CD8-positive, alpha-beta memory T cell (primary cell): ENCODE data around the gene RAB40B. TPM values are rescaled to one million over a fixed set of nuclear protein-coding genes. Genes with fewer than 3 reads are reported as not detected.

ENCODE experiments used
- CTCF ChIA-PET: fragments of 350-600 bp; sonication (Branson Sonifier 250); formaldehyde crosslinking; loops from one replicate; lab custom pipeline; 2021; ENCODE audit warnings: antibody characterized with exemption; lab: Charles Lee
- POLR2A ChIA-PET: fragments of 350-600 bp; sonication (Branson Sonifier 250); formaldehyde crosslinking; loops from one replicate; lab custom pipeline; 2021; ENCODE audit warnings: antibody characterized with exemption; lab: Charles Lee
- DNase-seq, 5 donors: peaks; one replicate each; pipeline versions ENCODE4 v3.0.0 to v3.0.0-alpha.2; 2020 to 2022; ENCODE audit warnings: mixed read lengths in 1 of 5
- H3K27ac ChIP-seq: one replicate; pipeline ENCODE4 v1.7.0; 2013; ENCODE audit warnings: low read depth, mild to moderate bottlenecking, low read length, moderate library complexity
- H3K27me3 ChIP-seq: 2 replicates; pipeline ENCODE4 v1.7.0; 2013; ENCODE audit warnings: low read length, mild to moderate bottlenecking; ENCODE audit not compliant: insufficient read depth, poor library complexity, severe bottlenecking
- H3K36me3 ChIP-seq: 2 replicates; pipeline ENCODE4 v1.7.0; 2013; ENCODE audit warnings: mild to moderate bottlenecking, low read length, moderate library complexity; ENCODE audit not compliant: insufficient read depth
- H3K4me1 ChIP-seq: 2 replicates; pipeline ENCODE4 v1.7.0; 2013; ENCODE audit warnings: mild to moderate bottlenecking, low read length, moderate library complexity; ENCODE audit not compliant: insufficient read depth
- H3K4me3 ChIP-seq: 2 replicates; pipeline ENCODE4 v1.7.0; 2013; ENCODE audit warnings: mild to moderate bottlenecking, low read length
- H3K9me3 ChIP-seq: 2 replicates; pipeline ENCODE4 v1.7.0; 2013; ENCODE audit warnings: mild to moderate bottlenecking, low read length
- H3K27ac Mint-ChIP-seq, 8 donors: one replicate each; pipeline ENCODE4 v1.8.0; 2020 to 2021; ENCODE audit warnings: mixed read lengths in 8 of 8, mild to moderate bottlenecking in 6 of 8, inconsistent platforms in 3 of 8, moderate library complexity in 3 of 8
- H3K27me3 Mint-ChIP-seq, 2 donors: one replicate each; pipeline ENCODE4 v1.8.0; 2020 to 2021; ENCODE audit warnings: mixed read lengths in 2 of 2, mild to moderate bottlenecking in 1 of 2, moderate library complexity in 1 of 2
- H3K36me3 Mint-ChIP-seq, 3 donors: one replicate each; pipeline ENCODE4 v1.8.0; 2020 to 2021; ENCODE audit warnings: mixed read lengths in 3 of 3, inconsistent platforms in 1 of 3, mild to moderate bottlenecking in 1 of 3
- H3K4me1 Mint-ChIP-seq, 3 donors: one replicate each; pipeline ENCODE4 v1.8.0; 2020 to 2021; ENCODE audit warnings: mixed read lengths in 3 of 3, inconsistent platforms in 1 of 3, mild to moderate bottlenecking in 1 of 3
- H3K4me3 Mint-ChIP-seq, 7 donors: one replicate each; pipeline ENCODE4 v1.8.0; 2020 to 2021; ENCODE audit warnings: mixed read lengths in 7 of 7, mild to moderate bottlenecking in 6 of 7, moderate library complexity in 4 of 7, inconsistent platforms in 2 of 7
- H3K9me3 Mint-ChIP-seq, 5 donors: one replicate each; pipeline ENCODE4 v1.8.0; 2020 to 2022; ENCODE audit warnings: mixed read lengths in 5 of 5, mild to moderate bottlenecking in 3 of 5, moderate library complexity in 2 of 5, inconsistent platforms in 1 of 5
- polyA plus RNA-seq: library from polyadenylated mRNA; unstranded; fragments of 300-500 nt; fragmentation: Illumina TruSeq; gene quantifications from one replicate; pipeline ENCODE4 v1.2.3, GENCODE V29; 2021
- total RNA-seq, 2 experiments: library from RNA; stranded (reverse); gene quantifications; one replicate each; pipeline ENCODE4 v1.2.3, GENCODE V29; 2021

Gene RAB40B
- total and polyA plus RNA-seq, 3 experiments from 2014 or later, result 3.2 to 4.3 (median 4.0) TPM

GRCh38 chr17:82605939-82606600 is 92.4 kb downstream of the RAB40B start:
- CTCF ChIA-PET, result no interaction called here
- Mint-ChIP-seq H3K27me3 (no peaks in the 10 kb centered on the region), H3K9me3 (no peaks in the 10 kb centered on the region), H3K4me1 (peaks cover 5 to 12% (median 7%) of the 10 kb centered on the region in 3 donors), H3K27ac (peak overlapping the region in 2 of 8 donors; percentile 12 to 43), H3K36me3 (peaks cover 0 to 74% (median 16%) of the 10 kb centered on the region in 3 donors), H3K4me3 (no peak overlapping the region)
- H3K27me3 ChIP-seq, result no peaks in the 10 kb centered on the region
- DNase-seq, result no peak
- POLR2A ChIA-PET, result no interaction called here
- no peaks in the 10 kb centered on the region for H3K4me1 ChIP-seq
- no peak overlapping the region for H3K4me3 ChIP-seq
- peaks cover 42% of the 10 kb centered on the region for H3K36me3 ChIP-seq
- no peak overlapping the region for H3K27ac ChIP-seq
- no peaks in the 10 kb centered on the region for H3K9me3 ChIP-seq

Other genes starting within 250 kb of the RAB40B start
- 100 to 1,000 TPM; 184 to 189 TPM for gene CYBC1, start 247.9 kb downstream of the RAB40B start, total RNA-seq
- gene CYBC1, start 247.9 kb downstream of the RAB40B start, polyA plus RNA-seq, result 175 TPM
- 10 to 100 TPM; 62.2 to 63.0 TPM for gene NARF, start 240.0 kb downstream of the RAB40B start, total RNA-seq
- gene NARF, start 240.0 kb downstream of the RAB40B start, polyA plus RNA-seq, result 95.3 TPM
- 10 to 100 TPM; 63.9 to 71.2 TPM for gene FOXK2, start 179.0 kb downstream of the RAB40B start, total RNA-seq
- 8.2 TPM for gene FOXK2, start 179.0 kb downstream of the RAB40B start, polyA plus RNA-seq
- gene WDR45B, start 50.3 kb downstream of the RAB40B start, total RNA-seq, result 10 to 100 TPM; 49.1 to 50.1 TPM
- 41.9 TPM for gene WDR45B, start 50.3 kb downstream of the RAB40B start, polyA plus RNA-seq
- gene FN3KRP, start 18.0 kb upstream of the RAB40B start, total RNA-seq, result 10 to 100 TPM; 39.0 to 39.9 TPM
- 20.7 TPM for gene FN3KRP, start 18.0 kb upstream of the RAB40B start, polyA plus RNA-seq
- gene FN3K, start 36.9 kb upstream of the RAB40B start, total RNA-seq, result 1 to 10 TPM; 1.3 to 2.3 TPM
- gene FN3K, start 36.9 kb upstream of the RAB40B start, polyA plus RNA-seq, result 0.79 TPM
- gene TBCD, start 53.4 kb upstream of the RAB40B start, total RNA-seq, result 10 to 100 TPM; 79.1 to 83.7 TPM
- 130 TPM for gene TBCD, start 53.4 kb upstream of the RAB40B start, polyA plus RNA-seq
- gene ZNF750, start 141.3 kb upstream of the RAB40B start, total RNA-seq, result not detected
- gene ZNF750, start 141.3 kb upstream of the RAB40B start, polyA plus RNA-seq, result not detected